Neural progenitor cell (in vitro differentiated cells): ENCODE data around the gene EPHB3.

Experiments used
- CTCF ChIP-seq: fragments of 200-600 bp; sonication (generic); IDR thresholded peaks from 2 replicates; pipeline ENCODE4 v1.5.1; 2017; ENCODE audit warnings: antibody characterized with exemption, mild to moderate bottlenecking
- EZH2 ChIP-seq: fragments of 200-600 bp; sonication (generic); IDR thresholded peaks from 2 replicates; pipeline ENCODE4 v1.6.1; 2017; ENCODE audit warnings: antibody characterized with exemption, mild to moderate bottlenecking, moderate library complexity

GRCh38 chr3:184563561-184563925, 2.0 kb downstream of the EPHB3 start:
- TF ChIP-seq CTCF (no peak), EZH2 (no peak)
